Measurements from ENCODE around the gene PRDM16. TPM values are rescaled to one million over a fixed set of nuclear protein-coding genes. Genes with fewer than 3 reads are reported as not detected.

The PRDM16 gene
- total RNA-seq, 1 donor from 2014 or later = 18.3 TPM

DNA sequence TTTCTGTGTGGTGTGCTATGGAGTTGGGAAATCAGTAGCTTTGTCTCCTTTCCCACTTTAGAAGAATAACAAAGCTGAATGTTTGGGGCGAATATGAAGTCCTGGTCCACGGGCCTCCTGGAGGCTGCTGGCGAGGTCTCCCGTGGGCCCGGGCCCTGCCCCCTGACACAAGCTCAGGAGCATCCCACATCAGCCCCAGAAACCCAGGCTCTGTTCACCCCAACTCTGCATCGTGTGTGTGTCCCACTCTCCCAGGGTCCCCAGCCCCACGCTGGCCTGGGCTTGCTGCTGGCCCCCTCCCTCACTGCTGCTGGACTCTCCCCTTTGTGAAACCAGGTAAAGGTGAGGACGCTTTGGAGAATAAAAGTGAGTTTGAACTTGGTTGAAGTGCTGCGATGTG lies 8.1 kb downstream of the PRDM16 start:
- peaks cover 14% of the 10 kb centered on the region for H3K4me1 Mint-ChIP-seq (ENCODE audit: low read depth)
- H3K27me3 Mint-ChIP-seq (ENCODE audit: low read depth) = no peaks in the 10 kb centered on the region
- H3K4me3 Mint-ChIP-seq (ENCODE audit: unreplicated experiment) = no peak overlapping the region
- no peaks in the 10 kb centered on the region for H3K36me3 Mint-ChIP-seq (ENCODE audit: low read depth)
- H3K27ac Mint-ChIP-seq (ENCODE audit: unreplicated experiment) = no peak overlapping the region
- no peak for DNase-seq (ENCODE audit: low spot score)
- H3K9me3 Mint-ChIP-seq (ENCODE audit: low read depth) = no peaks in the 10 kb centered on the region
- TF ChIP-seq, protein P1, sequence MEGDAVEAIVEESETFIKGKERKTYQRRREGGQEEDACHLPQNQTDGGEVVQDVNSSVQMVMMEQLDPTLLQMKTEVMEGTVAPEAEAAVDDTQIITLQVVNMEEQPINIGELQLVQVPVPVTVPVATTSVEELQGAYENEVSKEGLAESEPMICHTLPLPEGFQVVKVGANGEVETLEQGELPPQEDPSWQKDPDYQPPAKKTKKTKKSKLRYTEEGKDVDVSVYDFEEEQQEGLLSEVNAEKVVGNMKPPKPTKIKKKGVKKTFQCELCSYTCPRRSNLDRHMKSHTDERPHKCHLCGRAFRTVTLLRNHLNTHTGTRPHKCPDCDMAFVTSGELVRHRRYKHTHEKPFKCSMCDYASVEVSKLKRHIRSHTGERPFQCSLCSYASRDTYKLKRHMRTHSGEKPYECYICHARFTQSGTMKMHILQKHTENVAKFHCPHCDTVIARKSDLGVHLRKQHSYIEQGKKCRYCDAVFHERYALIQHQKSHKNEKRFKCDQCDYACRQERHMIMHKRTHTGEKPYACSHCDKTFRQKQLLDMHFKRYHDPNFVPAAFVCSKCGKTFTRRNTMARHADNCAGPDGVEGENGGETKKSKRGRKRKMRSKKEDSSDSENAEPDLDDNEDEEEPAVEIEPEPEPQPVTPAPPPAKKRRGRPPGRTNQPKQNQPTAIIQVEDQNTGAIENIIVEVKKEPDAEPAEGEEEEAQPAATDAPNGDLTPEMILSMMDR (IDR thresholded peaks at IDR 0.05) = no peak

DNA sequence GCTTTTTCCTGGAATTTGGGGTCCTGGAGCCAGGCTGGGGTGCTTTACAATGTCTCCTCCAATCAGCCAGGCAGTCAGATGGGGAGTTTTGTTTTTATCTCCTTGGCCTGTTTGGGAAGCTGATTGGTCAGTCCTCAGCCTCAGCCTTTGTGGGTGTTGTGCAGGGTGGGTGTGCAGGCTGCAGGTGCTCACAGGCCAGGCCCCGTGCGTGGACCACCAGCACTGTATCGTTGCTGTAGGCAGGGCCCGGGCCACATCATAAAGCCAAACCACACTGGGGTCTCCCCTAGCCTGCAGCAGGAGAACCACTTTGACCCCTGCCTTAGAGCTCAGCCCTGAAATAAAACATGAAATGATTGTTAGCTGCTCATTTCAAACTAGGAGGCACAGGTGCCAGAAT lies 8.6 kb downstream of the PRDM16 start:
- Mint-ChIP-seq H3K4me3 (ENCODE audit: unreplicated experiment) (no peak overlapping the region), H3K27ac (ENCODE audit: unreplicated experiment) (no peak overlapping the region), H3K9me3 (ENCODE audit: low read depth) (no peaks in the 10 kb centered on the region), H3K36me3 (ENCODE audit: low read depth) (no peaks in the 10 kb centered on the region), H3K27me3 (ENCODE audit: low read depth) (no peaks in the 10 kb centered on the region), H3K4me1 (ENCODE audit: low read depth) (peaks cover 14% of the 10 kb centered on the region)
- DNase-seq (ENCODE audit: low spot score) = no peak
- TF ChIP-seq, protein P1 (IDR thresholded peaks at IDR 0.05) = no peak

DNA sequence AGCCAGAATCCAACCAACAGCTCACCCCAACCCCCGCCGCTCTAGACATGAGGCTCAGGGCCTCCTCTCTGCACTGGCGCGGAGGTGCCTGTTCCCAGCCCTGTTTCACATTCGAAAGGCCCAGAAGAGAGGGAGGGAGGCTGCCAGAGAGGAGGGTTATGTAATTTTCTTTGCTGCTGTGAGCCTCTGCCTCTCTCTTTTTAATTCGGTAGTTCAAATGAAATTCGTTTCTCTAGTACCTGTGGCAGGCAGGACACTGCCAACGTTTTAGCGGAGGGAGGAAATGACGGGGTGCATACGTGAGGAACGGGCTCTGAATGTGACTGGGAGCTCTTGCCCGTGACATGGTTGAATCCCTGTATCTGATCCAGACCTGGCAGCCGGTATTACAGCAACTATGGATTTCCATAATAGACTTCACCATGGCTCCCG lies 9.4 kb downstream of the PRDM16 start:
- no peak for DNase-seq (ENCODE audit: low spot score)
- no peaks in the 10 kb centered on the region for H3K36me3 Mint-ChIP-seq (ENCODE audit: low read depth)
- H3K4me3 Mint-ChIP-seq (ENCODE audit: unreplicated experiment) = no peak overlapping the region
- no peak overlapping the region for H3K27ac Mint-ChIP-seq (ENCODE audit: unreplicated experiment)
- H3K9me3 Mint-ChIP-seq (ENCODE audit: low read depth) = no peaks in the 10 kb centered on the region
- TF ChIP-seq, protein P1 (IDR thresholded peaks at IDR 0.05) = no peak
- peaks cover 14% of the 10 kb centered on the region for H3K4me1 Mint-ChIP-seq (ENCODE audit: low read depth)
- H3K27me3 Mint-ChIP-seq (ENCODE audit: low read depth) = no peaks in the 10 kb centered on the region

DNA sequence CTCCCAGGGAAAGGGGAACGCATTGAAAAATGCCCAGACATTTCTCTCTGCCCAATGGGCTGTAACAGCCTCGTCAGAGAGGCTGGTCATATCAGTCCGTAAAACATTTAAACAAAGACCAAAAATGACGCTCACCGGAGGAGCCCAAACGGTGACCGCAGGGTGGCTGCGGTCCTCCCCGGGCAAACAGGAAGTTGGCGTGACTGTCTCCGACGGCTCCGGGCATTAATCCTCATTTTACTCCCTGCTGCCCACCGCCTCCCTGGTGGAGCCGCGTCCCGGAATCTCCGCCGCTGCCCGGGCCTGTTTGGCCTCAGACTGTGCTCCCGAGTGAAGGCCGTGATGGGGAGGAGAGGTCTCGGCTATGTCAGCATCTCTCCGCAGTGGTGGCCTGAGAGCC lies 9.9 kb downstream of the PRDM16 start:
- H3K27me3 Mint-ChIP-seq (ENCODE audit: low read depth) = no peaks in the 10 kb centered on the region
- TF ChIP-seq, protein P1 (IDR thresholded peaks at IDR 0.05) = no peak
- H3K36me3 Mint-ChIP-seq (ENCODE audit: low read depth) = no peaks in the 10 kb centered on the region
- DNase-seq (ENCODE audit: low spot score) = no peak
- no peak overlapping the region for H3K4me3 Mint-ChIP-seq (ENCODE audit: unreplicated experiment)
- no peaks in the 10 kb centered on the region for H3K9me3 Mint-ChIP-seq (ENCODE audit: low read depth)
- no peak overlapping the region for H3K27ac Mint-ChIP-seq (ENCODE audit: unreplicated experiment)
- peaks cover 14% of the 10 kb centered on the region for H3K4me1 Mint-ChIP-seq (ENCODE audit: low read depth)

DNA sequence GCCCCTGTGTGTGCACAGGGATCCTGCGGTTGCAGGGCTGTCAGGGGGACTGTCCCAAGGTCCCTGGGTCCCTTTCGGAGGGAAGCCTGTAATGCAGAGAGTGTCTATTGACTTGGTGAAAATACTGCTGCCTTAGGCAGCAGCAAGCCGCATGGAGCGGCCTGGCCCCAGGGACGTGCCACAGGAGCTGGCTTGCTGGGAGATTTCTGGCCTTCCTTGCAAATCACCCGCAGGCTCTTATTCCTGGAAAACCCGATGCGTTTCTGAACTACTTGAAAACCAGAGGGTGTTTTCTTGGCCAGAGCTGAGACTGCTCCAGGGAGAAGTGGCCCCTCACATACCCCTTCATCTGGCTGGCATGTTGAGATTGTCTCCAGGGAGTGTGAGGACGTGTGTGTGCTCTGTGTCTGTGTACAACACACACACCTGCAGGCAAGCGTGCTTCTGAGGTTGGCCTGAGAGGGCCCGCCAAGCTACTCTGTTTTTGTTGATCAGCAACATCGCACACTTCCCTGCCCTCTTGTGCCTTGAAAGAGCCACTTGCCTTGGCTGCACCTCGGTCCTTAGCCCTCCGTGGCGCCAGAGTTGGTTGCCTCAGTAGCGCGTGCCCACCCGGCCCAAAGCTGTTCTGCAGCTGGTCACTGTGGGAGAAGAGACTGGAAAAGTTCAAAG lies 10.5 kb downstream of the PRDM16 start:
- Mint-ChIP-seq H3K27ac (ENCODE audit: unreplicated experiment) (no peak overlapping the region), H3K36me3 (ENCODE audit: low read depth) (no peaks in the 10 kb centered on the region), H3K4me1 (ENCODE audit: low read depth) (peaks cover 9% of the 10 kb centered on the region), H3K9me3 (ENCODE audit: low read depth) (no peaks in the 10 kb centered on the region), H3K4me3 (ENCODE audit: unreplicated experiment) (no peak overlapping the region), H3K27me3 (ENCODE audit: low read depth) (no peaks in the 10 kb centered on the region)
- TF ChIP-seq, protein P1 (IDR thresholded peaks at IDR 0.05) = no peak
- DNase-seq (ENCODE audit: low spot score) = no peak
